HepG2 (cell line): ENCODE measurements around the gene FXN. TPM values are rescaled to one million over a fixed set of nuclear protein-coding genes. Genes with fewer than 3 reads are reported as not detected.

Experiments used
- ESRRA ChIP-seq: sonication (generic); formaldehyde crosslinking; IDR thresholded peaks from 2 replicates; pipeline ENCODE4 v1.5.1; 2020; ENCODE audit warnings: mild to moderate bottlenecking, low read depth, missing genetic modification reagents
- ETV6 ChIP-seq: sonication (generic); formaldehyde crosslinking; conservative IDR thresholded peaks from 2 replicates; pipeline ENCODE4 v1.4.0; 2020; ENCODE audit warnings: missing genetic modification reagents
- KAT7 ChIP-seq: IDR thresholded peaks from 2 replicates; pipeline ENCODE4 v1.6.1; 2018; ENCODE audit warnings: borderline replicate concordance, missing compliant biosample characterization
- NONO ChIP-seq, 2 experiments: fragments of 450-650 bp in 1 of 2; sonication (generic) in 1 of 2; formaldehyde crosslinking in 1 of 2; IDR thresholded peaks in 1 of 2; conservative IDR thresholded peaks in 1 of 2; 2 replicates each; pipeline versions ENCODE4 v1.6.1 to v1.8.0; 2017 to 2022; ENCODE audit warnings: mild to moderate bottlenecking in 1 of 2, missing genetic modification reagents in 1 of 2, moderate library complexity in 1 of 2
- NR2F2 ChIP-seq: IDR thresholded peaks from 2 replicates; pipeline ENCODE4 v1.6.1; 2012; ENCODE audit warnings: low read depth, inconsistent platforms, borderline replicate concordance
- ZNF232 ChIP-seq: sonication (generic); formaldehyde crosslinking; IDR thresholded peaks from 2 replicates; pipeline ENCODE4 v1.4.0; 2020; ENCODE audit warnings: missing genetic modification reagents, borderline replicate concordance
- ZNF672 ChIP-seq: sonication (generic); formaldehyde crosslinking; IDR thresholded peaks from 2 replicates; pipeline ENCODE4 v1.8.1; 2022; ENCODE audit warnings: missing genetic modification reagents
- ZNF782 ChIP-seq: sonication (generic); formaldehyde crosslinking; IDR thresholded peaks from 2 replicates; pipeline ENCODE4 v1.4.0; 2020; ENCODE audit warnings: missing genetic modification reagents, mild to moderate bottlenecking, borderline replicate concordance
- polyA plus RNA-seq, 8 experiments: library from polyadenylated mRNA; depleted of rRNA in 3 of 8; stranded (reverse) in 7 of 8; unstranded in 1 of 8; fragments of >200 nt; fragmentation: Illumina TruSeq in 4 of 8; extraction: Trizol in 4 of 8; gene quantifications; 2 replicates each; pipeline versions ENCODE4 v1.2.1 to v1.2.3, GENCODE V29; 2011 to 2016; ENCODE audit warnings: low read depth in 4 of 8, missing spikeins in 1 of 8, mixed read lengths in 1 of 8; ENCODE audit not compliant: insufficient read depth in 1 of 8
- total RNA-seq, 5 experiments: library from RNA; depleted of rRNA; stranded (reverse); fragments of >200 nt; fragmentation: Illumina TruSeq; extraction: Trizol; gene quantifications; 2 replicates each; pipeline ENCODE4 v1.2.3, GENCODE V29; 2016; ENCODE audit warnings: low read depth in 1 of 5
- TF ChIP-seq, protein P1 (sequence below): sonication (generic); formaldehyde crosslinking; IDR thresholded peaks from 2 replicates; pipeline ENCODE4 v1.5.1; 2020; ENCODE audit warnings: missing genetic modification reagents, mild to moderate bottlenecking, borderline replicate concordance
- TF ChIP-seq, protein P2 (sequence below): sonication (generic); formaldehyde crosslinking; IDR thresholded peaks from 2 replicates; pipeline ENCODE4 v1.5.0; 2020; ENCODE audit warnings: missing genetic modification reagents
- TF ChIP-seq, protein P3 (sequence below), 2 experiments: sonication (generic) in 1 of 2; formaldehyde crosslinking in 1 of 2; IDR thresholded peaks; 2 replicates each; pipeline versions ENCODE4 v1.4.0 to v1.6.1; 2016 to 2020; ENCODE audit warnings: borderline replicate concordance in 1 of 2, low read depth in 1 of 2, mild to moderate bottlenecking in 1 of 2, missing genetic modification reagents in 1 of 2
- TF ChIP-seq, protein P4 (sequence below): sonication (generic); formaldehyde crosslinking; IDR thresholded peaks from 2 replicates; pipeline ENCODE4 v1.5.0; 2020; ENCODE audit warnings: mild to moderate bottlenecking, low read depth, missing genetic modification reagents, borderline replicate concordance

FXN gene
- total and polyA plus RNA-seq, 2 of the 13 experiments (the other 11 are each of a cell fraction or from before 2014, with no cell fraction given) = 24.1 to 26.0 TPM

DNA sequence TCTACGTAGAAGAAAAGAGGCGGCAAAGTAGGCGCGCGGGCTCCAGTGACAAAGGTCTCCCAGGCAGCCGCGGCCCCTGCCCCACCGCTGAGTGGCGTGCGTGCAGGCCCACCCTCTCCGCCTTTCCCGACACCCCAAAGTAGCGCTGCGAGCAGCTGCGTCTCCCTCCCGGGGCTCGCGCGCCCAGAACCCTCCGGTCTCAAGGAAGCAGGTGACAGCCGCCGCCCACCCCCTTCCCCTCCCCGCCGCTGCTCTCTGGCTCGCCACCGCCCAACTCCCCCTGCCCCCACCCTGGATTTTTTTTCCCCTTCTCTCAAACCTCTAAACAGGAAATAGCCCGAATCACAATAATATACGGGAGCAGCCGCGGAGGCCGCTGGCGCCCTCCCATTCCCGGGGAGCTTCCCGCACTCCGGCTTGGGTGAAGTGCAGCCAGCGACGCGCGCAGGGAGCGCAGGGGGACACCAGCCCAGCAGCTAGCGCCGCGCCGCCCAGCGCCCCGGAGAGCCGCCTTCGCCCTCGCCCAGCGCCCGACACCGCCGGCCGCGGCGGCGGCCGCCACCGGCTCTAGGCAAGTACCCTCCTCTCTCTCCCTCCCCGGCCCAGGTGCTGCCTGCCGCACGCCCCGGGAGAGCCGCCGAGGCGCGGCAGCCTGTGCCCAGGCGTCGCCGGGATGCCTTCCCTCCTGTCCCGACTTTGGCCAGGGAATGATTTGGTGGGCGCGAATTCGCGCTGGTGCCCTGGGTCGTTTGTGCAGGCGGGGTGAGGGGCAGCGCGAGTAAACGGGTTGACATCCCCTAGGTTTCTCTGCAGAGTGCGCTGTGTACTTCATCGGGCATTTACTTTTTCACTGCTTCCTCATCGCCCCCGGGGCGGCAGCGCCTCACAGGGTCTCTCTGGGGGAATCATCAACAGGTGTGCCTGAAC, 85.9 kb downstream of the FXN start (continued):
- TF ChIP-seq ESRRA (CRISPR knock-in tag) (no peak), NONO (IDR thresholded peaks at IDR 0.05) (no peak), NONO (CRISPR knock-in tag; conservative IDR thresholded peaks at IDR 0.05) (no peak; the same call in 1 of the 2 replicates), ZNF232 (no peak), KAT7 (no peak), ZNF782 (CRISPR knock-in tag) (0 out of 2 replicates have a peak, but pooled peaks have one; percentile 34), ZNF672 (CRISPR knock-in tag) (no peak), ETV6 (CRISPR knock-in tag) (no peak), NR2F2 (no peak)
- TF ChIP-seq, protein P1, sequence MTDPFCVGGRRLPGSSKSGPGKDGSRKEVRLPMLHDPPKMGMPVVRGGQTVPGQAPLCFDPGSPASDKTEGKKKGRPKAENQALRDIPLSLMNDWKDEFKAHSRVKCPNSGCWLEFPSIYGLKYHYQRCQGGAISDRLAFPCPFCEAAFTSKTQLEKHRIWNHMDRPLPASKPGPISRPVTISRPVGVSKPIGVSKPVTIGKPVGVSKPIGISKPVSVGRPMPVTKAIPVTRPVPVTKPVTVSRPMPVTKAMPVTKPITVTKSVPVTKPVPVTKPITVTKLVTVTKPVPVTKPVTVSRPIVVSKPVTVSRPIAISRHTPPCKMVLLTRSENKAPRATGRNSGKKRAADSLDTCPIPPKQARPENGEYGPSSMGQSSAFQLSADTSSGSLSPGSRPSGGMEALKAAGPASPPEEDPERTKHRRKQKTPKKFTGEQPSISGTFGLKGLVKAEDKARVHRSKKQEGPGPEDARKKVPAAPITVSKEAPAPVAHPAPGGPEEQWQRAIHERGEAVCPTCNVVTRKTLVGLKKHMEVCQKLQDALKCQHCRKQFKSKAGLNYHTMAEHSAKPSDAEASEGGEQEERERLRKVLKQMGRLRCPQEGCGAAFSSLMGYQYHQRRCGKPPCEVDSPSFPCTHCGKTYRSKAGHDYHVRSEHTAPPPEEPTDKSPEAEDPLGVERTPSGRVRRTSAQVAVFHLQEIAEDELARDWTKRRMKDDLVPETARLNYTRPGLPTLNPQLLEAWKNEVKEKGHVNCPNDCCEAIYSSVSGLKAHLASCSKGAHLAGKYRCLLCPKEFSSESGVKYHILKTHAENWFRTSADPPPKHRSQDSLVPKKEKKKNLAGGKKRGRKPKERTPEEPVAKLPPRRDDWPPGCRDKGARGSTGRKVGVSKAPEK (CRISPR knock-in tag) = 0 out of 2 replicates have a peak, but pooled peaks have one; percentile 47
- TF ChIP-seq, protein P2, sequence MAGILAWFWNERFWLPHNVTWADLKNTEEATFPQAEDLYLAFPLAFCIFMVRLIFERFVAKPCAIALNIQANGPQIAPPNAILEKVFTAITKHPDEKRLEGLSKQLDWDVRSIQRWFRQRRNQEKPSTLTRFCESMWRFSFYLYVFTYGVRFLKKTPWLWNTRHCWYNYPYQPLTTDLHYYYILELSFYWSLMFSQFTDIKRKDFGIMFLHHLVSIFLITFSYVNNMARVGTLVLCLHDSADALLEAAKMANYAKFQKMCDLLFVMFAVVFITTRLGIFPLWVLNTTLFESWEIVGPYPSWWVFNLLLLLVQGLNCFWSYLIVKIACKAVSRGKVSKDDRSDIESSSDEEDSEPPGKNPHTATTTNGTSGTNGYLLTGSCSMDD (CRISPR knock-in tag) = no peak
- TF ChIP-seq, protein P3, sequence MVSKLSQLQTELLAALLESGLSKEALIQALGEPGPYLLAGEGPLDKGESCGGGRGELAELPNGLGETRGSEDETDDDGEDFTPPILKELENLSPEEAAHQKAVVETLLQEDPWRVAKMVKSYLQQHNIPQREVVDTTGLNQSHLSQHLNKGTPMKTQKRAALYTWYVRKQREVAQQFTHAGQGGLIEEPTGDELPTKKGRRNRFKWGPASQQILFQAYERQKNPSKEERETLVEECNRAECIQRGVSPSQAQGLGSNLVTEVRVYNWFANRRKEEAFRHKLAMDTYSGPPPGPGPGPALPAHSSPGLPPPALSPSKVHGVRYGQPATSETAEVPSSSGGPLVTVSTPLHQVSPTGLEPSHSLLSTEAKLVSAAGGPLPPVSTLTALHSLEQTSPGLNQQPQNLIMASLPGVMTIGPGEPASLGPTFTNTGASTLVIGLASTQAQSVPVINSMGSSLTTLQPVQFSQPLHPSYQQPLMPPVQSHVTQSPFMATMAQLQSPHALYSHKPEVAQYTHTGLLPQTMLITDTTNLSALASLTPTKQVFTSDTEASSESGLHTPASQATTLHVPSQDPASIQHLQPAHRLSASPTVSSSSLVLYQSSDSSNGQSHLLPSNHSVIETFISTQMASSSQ (IDR thresholded peaks at IDR 0.05; ENCODE audit: low read depth) = no peak
- TF ChIP-seq, protein P3 (CRISPR knock-in tag; IDR thresholded peaks at IDR 0.05; ENCODE audit: borderline replicate concordance) = 0 out of 2 replicates have a peak, but pooled peaks have one; percentile 8
- TF ChIP-seq, protein P4, sequence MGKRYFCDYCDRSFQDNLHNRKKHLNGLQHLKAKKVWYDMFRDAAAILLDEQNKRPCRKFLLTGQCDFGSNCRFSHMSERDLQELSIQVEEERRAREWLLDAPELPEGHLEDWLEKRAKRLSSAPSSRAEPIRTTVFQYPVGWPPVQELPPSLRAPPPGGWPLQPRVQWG (CRISPR knock-in tag) = no peak
